Measurements from ENCODE around the gene ZBTB32. TPM values are rescaled to one million over a fixed set of nuclear protein-coding genes. Genes with fewer than 3 reads are reported as not detected.

The ZBTB32 gene
- total RNA-seq, 2 donors from 2014 or later: not detected

GRCh38 chr19:35757749-35758608 is 53.6 kb downstream of the ZBTB32 start, which contains the start of gene PROSER3:
PROSER3 (plus strand) TSS chr19:35758176; CDS start chr19:35758216, 40 bp downstream.
- intact Hi-C loops (cut with DNase I): no loop called here
- peak; percentile 100 for DNase-seq (ENCODE audit: low spot score)

DNA sequence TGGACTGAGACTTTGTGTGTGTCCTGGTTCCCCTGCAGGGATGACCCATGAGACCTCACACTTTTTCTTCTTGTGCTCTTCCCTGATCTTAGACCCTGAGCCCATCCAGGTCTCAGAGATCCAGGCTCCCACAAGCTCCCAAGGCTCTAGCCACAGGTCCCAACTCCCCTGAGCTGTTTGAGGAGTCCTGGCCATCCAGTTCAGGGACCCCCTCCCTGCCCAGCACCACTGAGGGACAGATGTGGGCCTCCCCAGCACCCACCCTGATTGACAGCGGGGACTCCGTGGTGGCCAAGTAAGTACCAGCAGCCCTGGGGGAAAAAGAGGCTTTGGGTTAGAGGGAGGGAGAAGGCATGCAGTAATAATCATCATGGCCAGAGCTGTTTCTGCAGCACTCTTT is 55.3 kb downstream of the ZBTB32 start:
- intact Hi-C loops (cut with DNase I): no loop called here
- no peak for DNase-seq (ENCODE audit: low spot score)

DNA sequence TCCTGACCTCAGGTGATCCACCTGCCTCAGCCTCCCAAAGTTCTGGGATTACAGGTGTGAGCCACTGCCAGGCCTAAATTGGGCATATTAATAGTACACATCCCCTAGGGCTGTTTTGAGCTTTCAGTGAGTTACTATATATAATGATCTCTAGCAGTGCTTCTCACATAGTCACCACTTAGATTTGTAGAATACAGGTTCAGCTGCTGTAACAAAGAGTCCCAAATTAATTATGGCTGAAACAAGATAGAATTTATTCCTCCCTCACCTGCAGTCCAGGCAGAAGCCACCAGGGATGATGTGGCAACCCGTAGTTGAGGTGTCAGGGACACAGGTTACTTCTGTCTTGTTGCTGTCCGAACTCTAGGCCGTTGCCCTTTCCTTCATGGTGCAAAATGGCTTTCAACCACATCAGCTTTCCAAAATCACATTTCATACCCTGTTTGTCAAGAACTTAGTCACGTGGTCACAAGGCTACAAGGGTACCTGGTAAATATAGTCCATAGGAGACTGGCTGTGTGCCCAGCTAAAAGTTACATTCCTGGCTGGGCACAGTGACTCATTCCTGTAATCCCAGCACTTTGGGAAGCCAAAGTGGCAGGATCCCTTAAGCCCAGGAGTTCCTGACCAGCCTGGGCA is 56.5 kb downstream of the ZBTB32 start:
- intact Hi-C loops (cut with DNase I): no loop called here
- DNase-seq (ENCODE audit: low spot score): no peak

GRCh38 chr19:35764432-35765315 is 60.3 kb downstream of the ZBTB32 start:
- intact Hi-C loops (cut with DNase I): no loop called here

More at GRCh38 chr19:35764432-35765315, 60.3 kb downstream of the ZBTB32 start:
- DNase-seq (ENCODE audit: low spot score): no peak

Other genes with a start within 250 kb of the ZBTB32 start
- gene KRTDAP, start 214.1 kb upstream of the ZBTB32 start, total RNA-seq: not detected
- gene DMKN, start 190.9 kb upstream of the ZBTB32 start, total RNA-seq: 1 to 10 TPM; 2.1 to 2.2 TPM
- gene SBSN, start 176.2 kb upstream of the ZBTB32 start, total RNA-seq: not detected
- gene GAPDHS, start 171.1 kb upstream of the ZBTB32 start, total RNA-seq: not detected
- 10 to 100 TPM; 52.4 to 61.1 TPM for gene TMEM147, start 158.9 kb upstream of the ZBTB32 start, total RNA-seq
- not detected for gene ATP4A, start 140.9 kb upstream of the ZBTB32 start, total RNA-seq
- gene PMIS2, start 118.4 kb upstream of the ZBTB32 start, total RNA-seq: not detected
- 1 to 10 TPM; 7.9 to 8.3 TPM for gene HAUS5, start 91.8 kb upstream of the ZBTB32 start, total RNA-seq
- 10 to 100 TPM; 61.1 to 61.3 TPM for gene RBM42, start 75.5 kb upstream of the ZBTB32 start, total RNA-seq
- under 1 TPM; 0.74 to 0.81 TPM for gene ETV2, start 62.8 kb upstream of the ZBTB32 start, total RNA-seq
- 100 to 1,000 TPM; 228 to 290 TPM for gene COX6B1, start 56.2 kb upstream of the ZBTB32 start, total RNA-seq
- gene UPK1A, start 38.0 kb upstream of the ZBTB32 start, total RNA-seq: under 1 TPM in 1 of 2 donors, not detected in 1; 0.19 TPM
- gene KMT2B, start 13.4 kb downstream of the ZBTB32 start, total RNA-seq: 10 to 100 TPM; 23.1 to 23.5 TPM
- gene IGFLR1, start 37.9 kb downstream of the ZBTB32 start, total RNA-seq: 1 to 10 TPM; 4.3 to 9.3 TPM
- gene U2AF1L4, start 40.9 kb downstream of the ZBTB32 start, total RNA-seq: 10 to 100 TPM; 13.8 to 18.7 TPM
- gene PSENEN, start 41.1 kb downstream of the ZBTB32 start, total RNA-seq: 10 to 100 TPM; 33.6 to 37.3 TPM
- gene LIN37, start 44.0 kb downstream of the ZBTB32 start, total RNA-seq: 1 to 10 TPM; 8.3 to 9.4 TPM
- 100 to 1,000 TPM; 290 to 412 TPM for gene HSPB6, start 52.5 kb downstream of the ZBTB32 start, total RNA-seq
- gene PROSER3, start 53.6 kb downstream of the ZBTB32 start, total RNA-seq: 10 to 100 TPM; 18.4 to 19.3 TPM
- gene ARHGAP33, start 71.0 kb downstream of the ZBTB32 start, total RNA-seq: 1 to 10 TPM; 6.2 to 9.6 TPM
- not detected for gene PRODH2, start 108.3 kb downstream of the ZBTB32 start, total RNA-seq
- gene NPHS1, start 147.9 kb downstream of the ZBTB32 start, total RNA-seq: not detected
- gene KIRREL2, start 152.4 kb downstream of the ZBTB32 start, total RNA-seq: not detected
- 1 to 10 TPM; 3.9 to 7.3 TPM for gene APLP1, start 164.0 kb downstream of the ZBTB32 start, total RNA-seq
- 10 to 100 TPM in 1 of 2 donors, 1 to 10 TPM in 1; 7.9 to 10.3 TPM for gene NFKBID, start 196.0 kb downstream of the ZBTB32 start, total RNA-seq
- gene HCST, start 198.0 kb downstream of the ZBTB32 start, total RNA-seq: 10 to 100 TPM; 12.4 to 13.4 TPM
- 10 to 100 TPM; 58.8 to 96.5 TPM for gene TYROBP, start 203.7 kb downstream of the ZBTB32 start, total RNA-seq
- gene LRFN3, start 231.8 kb downstream of the ZBTB32 start, total RNA-seq: 10 to 100 TPM; 13.3 to 14.2 TPM